K562 (cell line): ENCODE results near the gene KBTBD12. TPM values are rescaled to one million over a fixed set of nuclear protein-coding genes. Genes with fewer than 3 reads are reported as not detected.

ENCODE experiments used
- BACH1 ChIP-seq: fragments of 200-800 bp; sonication (Bioruptor generic); IDR thresholded peaks from 2 replicates; pipeline ENCODE4 v1.6.1; 2016; ENCODE audit warnings: missing genetic modification characterization, missing compliant biosample characterization
- BCL6 ChIP-seq: fragments of 250-450 bp; sonication (Bioruptor Pico); IDR thresholded peaks from 2 replicates; pipeline ENCODE4 v1.4.0; 2020
- CEBPG ChIP-seq, 3 experiments: fragments of 200-800 bp in 1 of 3; sonication (Bioruptor generic) in 1 of 3; sonication (generic) in 1 of 3; formaldehyde crosslinking in 1 of 3; IDR thresholded peaks in 2 of 3; conservative IDR thresholded peaks in 1 of 3; 2 replicates each; pipeline versions ENCODE4 v1.6.1 to v1.8.0; 2016 to 2022; ENCODE audit warnings: missing compliant biosample characterization in 2 of 3, missing genetic modification characterization in 2 of 3, mild to moderate bottlenecking in 1 of 3, missing genetic modification reagents in 1 of 3
- CXXC5 ChIP-seq: fragments of 250-450 bp; sonication (Bioruptor Pico); IDR thresholded peaks from 2 replicates; pipeline ENCODE4 v1.8.0; 2022; ENCODE audit warnings: inconsistent platforms, mild to moderate bottlenecking, moderate library complexity
- E2F4 ChIP-seq: sonication (generic); formaldehyde crosslinking; IDR thresholded peaks from 2 replicates; pipeline ENCODE4 v1.8.0; 2022; ENCODE audit warnings: mild to moderate bottlenecking, low read depth, missing genetic modification reagents
- ETS1 ChIP-seq: conservative IDR thresholded peaks from 2 replicates; pipeline ENCODE4 v1.6.1; 2011; ENCODE audit warnings: low read depth, mild to moderate bottlenecking, low read length; ENCODE audit not compliant: control insufficient read depth
- ETV5 ChIP-seq: sonication (generic); formaldehyde crosslinking; IDR thresholded peaks from 2 replicates; pipeline ENCODE4 v1.4.0; 2020; ENCODE audit warnings: low read depth, mild to moderate bottlenecking, missing genetic modification reagents
- GABPB1 ChIP-seq: sonication (generic); formaldehyde crosslinking; IDR thresholded peaks from 2 replicates; pipeline ENCODE4 v1.8.0; 2022; ENCODE audit warnings: mild to moderate bottlenecking, missing genetic modification reagents
- HMGXB4 ChIP-seq: sonication (generic); formaldehyde crosslinking; IDR thresholded peaks from 2 replicates; pipeline ENCODE4 v1.8.1; 2023; ENCODE audit warnings: mild to moderate bottlenecking, missing genetic modification reagents
- ID3 ChIP-seq, 2 experiments: fragments of 250-450 bp in 1 of 2; fragments of 450-650 bp in 1 of 2; sonication (Bioruptor Pico) in 1 of 2; IDR thresholded peaks; 2 replicates each; pipeline versions ENCODE4 v1.6.1 to v1.8.0; 2016 to 2021; ENCODE audit warnings: mild to moderate bottlenecking in 2 of 2, moderate library complexity in 2 of 2, missing compliant biosample characterization in 1 of 2, missing genetic modification characterization in 1 of 2
- ILK ChIP-seq: fragments of 450-650 bp; IDR thresholded peaks from 2 replicates; pipeline ENCODE4 v1.6.1; 2016; ENCODE audit warnings: missing genetic modification characterization, low read depth, mild to moderate bottlenecking, missing compliant biosample characterization, moderate library complexity, borderline replicate concordance
- KLF10 ChIP-seq: fragments of 250-450 bp; sonication (Bioruptor Pico); IDR thresholded peaks from 2 replicates; pipeline ENCODE4 v1.6.1; 2021; ENCODE audit warnings: matching md5 sums
- NFXL1 ChIP-seq: fragments of 450-650 bp; formaldehyde crosslinking; IDR thresholded peaks from 2 replicates; pipeline ENCODE4 v1.4.0; 2021; ENCODE audit warnings: mild to moderate bottlenecking
- NR1H2 ChIP-seq: sonication (generic); formaldehyde crosslinking; IDR thresholded peaks from 2 replicates; pipeline ENCODE4 v1.4.0; 2020; ENCODE audit warnings: mild to moderate bottlenecking, missing genetic modification reagents
- RBFOX2 ChIP-seq: fragments of 200-400 bp; formaldehyde crosslinking; IDR thresholded peaks from 2 replicates; pipeline ENCODE4 v1.6.1; 2017; ENCODE audit warnings: low read depth, mild to moderate bottlenecking, low read length, moderate library complexity
- SAFB2 ChIP-seq: fragments of 200-400 bp; formaldehyde crosslinking; IDR thresholded peaks from 2 replicates; pipeline ENCODE4 v1.6.1; 2018; ENCODE audit warnings: borderline replicate concordance, low read length, low read depth, moderate library complexity; ENCODE audit not compliant: severe bottlenecking
- SMARCA4 ChIP-seq: fragments of 450-650 bp; IDR thresholded peaks from 2 replicates; pipeline ENCODE4 v1.6.1; 2016
- ZBED1 ChIP-seq: IDR thresholded peaks from 2 replicates; pipeline ENCODE4 v1.6.1; 2014
- ZNF217 ChIP-seq: sonication (generic); formaldehyde crosslinking; IDR thresholded peaks from 2 replicates; pipeline ENCODE4 v1.8.0; 2022; ENCODE audit warnings: mild to moderate bottlenecking, missing genetic modification reagents
- ZNF224 ChIP-seq: sonication (generic); formaldehyde crosslinking; IDR thresholded peaks from 2 replicates; pipeline ENCODE4 v1.8.0; 2022; ENCODE audit warnings: mild to moderate bottlenecking, missing genetic modification reagents
- ZNF354B ChIP-seq: fragments of 250-450 bp; sonication (Bioruptor Pico); IDR thresholded peaks from 2 replicates; pipeline ENCODE4 v1.4.0; 2020
- polyA plus RNA-seq, 8 experiments: library from polyadenylated mRNA; depleted of rRNA in 4 of 8; stranded (reverse) in 5 of 8; unstranded in 3 of 8; fragments of >200 nt; fragmentation: Nextera tagmentation in 2 of 8; fragmentation: Illumina TruSeq in 1 of 8; extraction: Ambion mirVana in 2 of 8; extraction: Trizol in 1 of 8; gene quantifications; 2 replicates each; pipeline versions ENCODE4 v1.2.1 to v1.2.3, GENCODE V29; 2011 to 2014; ENCODE audit warnings: inconsistent platforms in 1 of 8, missing spikeins in 1 of 8
- total RNA-seq, 7 experiments: library from RNA; depleted of rRNA in 6 of 7; stranded (reverse); fragments of >200 nt in 6 of 7; fragmentation: Illumina TruSeq in 2 of 7; extraction: Trizol in 2 of 7; gene quantifications; 2 replicates each; pipeline versions ENCODE4 v1.2.1 to v1.2.3, GENCODE V29; 2011 to 2021; ENCODE audit warnings: low replicate concordance in 1 of 7

Gene KBTBD12
- total and polyA plus RNA-seq, 9 of the 15 experiments (the other 6 are each of a cell fraction or from before 2014, with no cell fraction given): not detected

GRCh38 chr3:128009952-128010846, 95.2 kb downstream of the KBTBD12 start (continued):
- TF ChIP-seq SAFB2 (no peak), CEBPG (CRISPR knock-in tag; IDR thresholded peaks at IDR 0.05) (peak; percentile 94), CEBPG (tag; conservative IDR thresholded peaks at IDR 0.05 in 1 of 2, IDR thresholded peaks at IDR 0.05 in 1 of 2) (peak; percentile 97 to 100), HMGXB4 (CRISPR knock-in tag) (no peak), KLF10 (no peak), CXXC5 (CRISPR knock-in tag) (peak; percentile 64), ZBED1 (no peak), ETV5 (CRISPR knock-in tag) (no peak), NR1H2 (no peak), BACH1 (tag) (no peak), BCL6 (CRISPR knock-in tag) (no peak), ETS1 (no peak), NFXL1 (CRISPR knock-in tag) (no peak), GABPB1 (no peak), RBFOX2 (no peak; the same call in 1 of the 2 replicates), SMARCA4 (peak; percentile 86; the same call in 1 of the 2 replicates), ZNF224 (no peak), ILK (no peak), ZNF217 (no peak), ID3 (CRISPR knock-in tag; IDR thresholded peaks at IDR 0.05) (no peak), ID3 (tag; IDR thresholded peaks at IDR 0.05) (no peak), ZNF354B (CRISPR knock-in tag) (no peak), E2F4 (no peak)
